ENCODE data around the gene IRS2.

DNA sequence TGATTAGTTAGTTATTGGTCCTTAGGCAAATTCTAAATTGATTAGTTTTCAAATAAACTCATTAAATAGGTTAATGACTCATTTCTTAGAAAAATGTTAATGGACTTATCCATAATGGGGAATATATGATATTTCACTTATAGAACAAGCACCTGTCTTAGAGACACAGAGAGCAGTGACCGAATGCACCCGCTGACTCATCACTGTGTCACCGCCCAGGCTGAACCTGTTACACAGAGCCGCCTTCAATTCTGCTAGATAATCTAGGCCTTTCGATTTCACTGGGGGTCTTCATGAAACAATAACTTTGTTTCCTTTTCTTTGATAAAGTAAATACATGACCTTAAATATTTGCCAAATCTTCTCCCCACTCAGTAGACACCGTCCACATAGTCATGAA, 13.1 kb downstream of the IRS2 start:
- TF ChIP-seq EZH2 (IDR thresholded peaks at IDR 0.05) (no peak), FOXP2 (optimal IDR thresholded peaks at IDR 0.05; ENCODE audit: control extremely low read depth, extremely low read length, insufficient read depth) (no peak), POLR2AphosphoS5 (IDR thresholded peaks at IDR 0.05; ENCODE audit: borderline replicate concordance, low read depth, low read length) (no peak)
